Upper lobe of left lung (tissue), 6 donors: ENCODE data around the gene OR13C4. TPM values are rescaled to one million over a fixed set of nuclear protein-coding genes. Genes with fewer than 3 reads are reported as not detected.

Experiments used
- ATAC-seq, 2 donors: fragments of 200-7000 bp; cut with Tn5 transposase; one replicate each; pipeline ENCODE4 v1.9.1; 2022; ENCODE audit warnings: mild to moderate bottlenecking in 2 of 2, moderate library complexity in 2 of 2; ENCODE audit not compliant: low FRiP score in 2 of 2
- DNase-seq, 2 donors: peaks; one replicate each; pipeline ENCODE4 v3.0.0-alpha.2; 2019 to 2020
- H3K27ac ChIP-seq, 4 donors: fragments of 200-600 bp; sonication (generic); one replicate each; pipeline ENCODE4 v1.5.1; 2016 to 2019
- H3K27me3 ChIP-seq, 4 donors: fragments of 200-600 bp; sonication (generic); one replicate each; pipeline ENCODE4 v1.5.1; 2017 to 2019
- H3K36me3 ChIP-seq, 4 donors: fragments of 200-600 bp; sonication (generic); one replicate each; pipeline ENCODE4 v1.5.1; 2016 to 2019
- H3K4me1 ChIP-seq, 4 donors: fragments of 200-600 bp; sonication (generic); one replicate each; pipeline ENCODE4 v1.5.1; 2018 to 2019
- H3K4me3 ChIP-seq, 4 donors: fragments of 200-600 bp; sonication (generic); one replicate each; pipeline ENCODE4 v1.5.1; 2017 to 2019; ENCODE audit warnings: mild to moderate bottlenecking in 2 of 4, moderate library complexity in 1 of 4
- H3K9me3 ChIP-seq, 4 donors: fragments of 200-600 bp; sonication (generic); one replicate each; pipeline ENCODE4 v1.5.1; 2018 to 2019
- EP300 ChIP-seq, 4 donors: sonication (generic); formaldehyde crosslinking; IDR thresholded peaks; one replicate each; pipeline ENCODE4 v1.5.1; 2017; ENCODE audit warnings: antibody characterized with exemption in 4 of 4, control low read depth in 2 of 4
- POLR2A ChIP-seq, 4 donors: fragments of 450-650 bp; IDR thresholded peaks; one replicate each; pipeline ENCODE4 v1.5.1; 2016 to 2017; ENCODE audit warnings: antibody characterized with exemption in 4 of 4, mild to moderate bottlenecking in 2 of 4
- POLR2AphosphoS5 ChIP-seq, 2 donors: sonication (generic); formaldehyde crosslinking; IDR thresholded peaks; one replicate each; pipeline ENCODE4 v1.5.1; 2017; ENCODE audit warnings: antibody characterized with exemption in 2 of 2
- WGBS, 2 donors: methylation state at CpG; one replicate each; pipeline ENCODE4 v1.1.5; 2017 to 2018; 5-methylcytosine and 5-hydroxymethylcytosine counted together
- total RNA-seq, 6 donors: library from RNA; depleted of rRNA in 4 of 6; stranded (reverse); fragments of >200 nt in 4 of 6; gene quantifications; one replicate each; pipeline versions ENCODE4 v1.1.0 to v1.2.1, GENCODE V29; 2016 to 2021
- TF ChIP-seq, protein P1 (sequence below), 6 experiments: fragments of 450-650 bp in 4 of 6; fragments of 200-600 bp in 2 of 6; sonication (generic) in 2 of 6; IDR thresholded peaks; one replicate each; pipeline ENCODE4 v1.5.1; 2016 to 2019; ENCODE audit warnings: antibody characterized with exemption in 6 of 6
- donor health status: DM: no; HTN: no; CAD: no; lungs with moderate emphysema.
- donor health status: DM: no; HTN: yes; CAD: no; lungs with severe emphysema.

Gene OR13C4
- not detected for total RNA-seq

DNA sequence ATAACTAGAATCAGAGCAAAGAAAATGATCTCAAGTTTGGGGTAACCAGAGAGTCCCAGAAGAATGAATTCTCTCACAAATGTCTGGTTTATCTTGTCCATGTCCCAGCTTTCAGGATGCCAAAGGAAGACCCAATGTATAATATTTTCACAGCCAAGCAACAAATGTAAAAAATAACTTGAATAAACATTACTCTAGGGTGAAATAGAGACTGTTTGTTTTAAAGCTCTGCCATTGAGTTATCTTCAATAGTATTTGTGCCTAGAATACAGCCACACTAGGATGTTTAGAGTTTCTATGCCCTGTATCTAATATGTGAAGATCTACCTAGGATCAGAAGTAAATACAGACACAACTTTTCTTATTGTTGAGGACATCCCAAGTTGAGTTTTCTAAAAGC is at the start of gene OR13C4:
Gene OR13C4, minus strand, starts transcription at position 101 of the 400 bp plus-strand sequence. Its CDS starts 0 bp downstream, at position 101.
- H3K36me3 ChIP-seq = no peaks in the 10 kb centered on the region
- no peaks in the 10 kb centered on the region for H3K9me3 ChIP-seq
- no peak within 1 kb of the TSS for H3K4me3 ChIP-seq
- DNase-seq (no peak), ATAC-seq (no peak)
- no peaks in the 10 kb centered on the region for H3K4me1 ChIP-seq
- no peak for TF ChIP-seq POLR2A (IDR thresholded peaks at IDR 0.05)
- no peaks in the 10 kb centered on the region for H3K27me3 ChIP-seq
- no peak within 1 kb of the TSS for H3K27ac ChIP-seq

DNA sequence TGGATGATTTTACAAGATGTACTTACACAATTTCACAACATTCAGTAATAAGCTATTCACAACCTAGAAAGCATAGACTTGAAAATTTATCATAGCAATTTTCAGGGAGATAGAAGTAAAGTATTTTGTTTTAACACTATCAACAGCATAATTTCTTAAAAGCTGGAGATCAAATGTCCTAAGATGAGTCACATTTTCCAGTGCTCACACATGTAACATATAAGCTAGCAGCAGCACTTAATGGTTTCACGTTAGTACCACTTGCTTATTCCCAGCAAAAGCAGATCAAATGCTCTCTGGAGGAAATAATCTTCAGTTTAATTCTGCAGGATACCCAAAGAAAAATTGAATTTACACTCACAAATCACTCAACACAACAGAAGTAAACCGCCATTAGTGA is 48.4 kb upstream of the OR13C4 start:
- Histone ChIP-seq H3K27me3 (no peaks in the 10 kb centered on the region), H3K4me1 (no peaks in the 10 kb centered on the region), H3K9me3 (peaks cover 0 to 7% (median 2%) of the 10 kb centered on the region in 4 donors), H3K36me3 (no peaks in the 10 kb centered on the region), H3K4me3 (no peak overlapping the region), H3K27ac (no peak overlapping the region)
- no peak for TF ChIP-seq EP300 (IDR thresholded peaks at IDR 0.05)
- no peak for TF ChIP-seq POLR2AphosphoS5 (IDR thresholded peaks at IDR 0.05)
- TF ChIP-seq, protein P1, sequence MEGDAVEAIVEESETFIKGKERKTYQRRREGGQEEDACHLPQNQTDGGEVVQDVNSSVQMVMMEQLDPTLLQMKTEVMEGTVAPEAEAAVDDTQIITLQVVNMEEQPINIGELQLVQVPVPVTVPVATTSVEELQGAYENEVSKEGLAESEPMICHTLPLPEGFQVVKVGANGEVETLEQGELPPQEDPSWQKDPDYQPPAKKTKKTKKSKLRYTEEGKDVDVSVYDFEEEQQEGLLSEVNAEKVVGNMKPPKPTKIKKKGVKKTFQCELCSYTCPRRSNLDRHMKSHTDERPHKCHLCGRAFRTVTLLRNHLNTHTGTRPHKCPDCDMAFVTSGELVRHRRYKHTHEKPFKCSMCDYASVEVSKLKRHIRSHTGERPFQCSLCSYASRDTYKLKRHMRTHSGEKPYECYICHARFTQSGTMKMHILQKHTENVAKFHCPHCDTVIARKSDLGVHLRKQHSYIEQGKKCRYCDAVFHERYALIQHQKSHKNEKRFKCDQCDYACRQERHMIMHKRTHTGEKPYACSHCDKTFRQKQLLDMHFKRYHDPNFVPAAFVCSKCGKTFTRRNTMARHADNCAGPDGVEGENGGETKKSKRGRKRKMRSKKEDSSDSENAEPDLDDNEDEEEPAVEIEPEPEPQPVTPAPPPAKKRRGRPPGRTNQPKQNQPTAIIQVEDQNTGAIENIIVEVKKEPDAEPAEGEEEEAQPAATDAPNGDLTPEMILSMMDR (IDR thresholded peaks at IDR 0.05) = no peak
- DNase-seq = no peak
- 75 to 79% methylated on average over 2 of the region's 2 CpGs for WGBS, 2 donors
- ATAC-seq = no peak

DNA sequence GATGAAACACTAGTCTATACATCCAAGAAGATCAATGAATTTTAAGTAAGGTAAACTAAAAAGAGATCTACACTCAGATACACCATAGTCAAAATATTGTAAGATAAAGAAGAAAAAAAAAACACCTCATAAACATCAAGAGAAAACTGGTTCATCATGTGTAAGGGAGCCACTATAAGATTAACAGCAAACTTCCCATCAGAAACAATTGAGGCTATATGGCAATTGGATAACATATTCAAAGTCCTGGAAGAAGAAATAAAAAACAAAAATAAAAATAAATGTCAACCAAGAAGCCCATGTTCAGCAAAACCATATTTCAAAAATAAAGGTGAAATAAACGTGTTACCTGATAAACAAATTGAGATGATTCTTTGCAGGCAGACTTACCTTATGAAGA is 45.6 kb upstream of the OR13C4 start:
- 59 to 70% methylated on average over 1 of the region's 1 CpG for WGBS, 2 donors

DNA sequence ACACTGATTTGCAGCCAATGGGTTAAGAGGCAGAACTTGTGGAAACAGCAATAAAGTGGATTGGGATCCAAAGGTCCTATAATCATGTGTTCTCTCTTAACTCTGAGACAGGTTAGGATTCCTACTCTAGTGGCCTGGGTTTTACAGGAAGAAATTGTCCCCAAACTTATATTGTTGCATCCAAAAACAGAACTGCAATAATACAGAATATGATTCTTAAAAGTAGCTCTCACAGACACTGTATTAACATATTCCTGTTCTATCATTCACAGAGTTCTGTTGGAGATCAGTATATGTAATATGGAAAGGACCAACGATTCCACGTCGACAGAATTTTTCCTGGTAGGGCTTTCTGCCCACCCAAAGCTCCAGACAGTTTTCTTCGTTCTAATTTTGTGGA is 41.9 kb upstream of the OR13C4 start, which contains the start of gene OR13C8:
Gene OR13C8, plus strand, starts transcription at position 301 of the 400 bp plus-strand sequence. Its CDS starts 0 bp downstream, at position 301.
- no peaks in the 10 kb centered on the region for H3K4me1 ChIP-seq
- no peaks in the 10 kb centered on the region for H3K36me3 ChIP-seq
- DNase-seq (no peak), ATAC-seq (no peak)
- 90 to 91% methylated on average over 4 of the region's 4 CpGs for WGBS, 2 donors
- H3K9me3 ChIP-seq = peaks cover 0 to 7% (median 2%) of the 10 kb centered on the region in 4 donors
- no peak for TF ChIP-seq EP300 (IDR thresholded peaks at IDR 0.05)
- no peak for TF ChIP-seq POLR2AphosphoS5 (IDR thresholded peaks at IDR 0.05)
- TF ChIP-seq POLR2A (IDR thresholded peaks at IDR 0.05) = no peak
- TF ChIP-seq, protein P1 (IDR thresholded peaks at IDR 0.05) = no peak
- H3K27ac ChIP-seq = no peak within 1 kb of the TSS
- H3K27me3 ChIP-seq = no peaks in the 10 kb centered on the region
- no peak within 1 kb of the TSS for H3K4me3 ChIP-seq

More for the DNA sequence above, 45.6 kb upstream of the OR13C4 start:
- Histone ChIP-seq H3K4me1 (no peaks in the 10 kb centered on the region), H3K9me3 (peaks cover 0 to 7% (median 2%) of the 10 kb centered on the region in 4 donors), H3K27ac (no peak overlapping the region), H3K36me3 (no peaks in the 10 kb centered on the region), H3K27me3 (no peaks in the 10 kb centered on the region), H3K4me3 (no peak overlapping the region)
- no peak for DNase-seq
- TF ChIP-seq, protein P1 (IDR thresholded peaks at IDR 0.05) = no peak
- TF ChIP-seq POLR2AphosphoS5 (IDR thresholded peaks at IDR 0.05) (no peak), POLR2A (IDR thresholded peaks at IDR 0.05) (no peak), EP300 (IDR thresholded peaks at IDR 0.05) (no peak)
- no peak for ATAC-seq

DNA sequence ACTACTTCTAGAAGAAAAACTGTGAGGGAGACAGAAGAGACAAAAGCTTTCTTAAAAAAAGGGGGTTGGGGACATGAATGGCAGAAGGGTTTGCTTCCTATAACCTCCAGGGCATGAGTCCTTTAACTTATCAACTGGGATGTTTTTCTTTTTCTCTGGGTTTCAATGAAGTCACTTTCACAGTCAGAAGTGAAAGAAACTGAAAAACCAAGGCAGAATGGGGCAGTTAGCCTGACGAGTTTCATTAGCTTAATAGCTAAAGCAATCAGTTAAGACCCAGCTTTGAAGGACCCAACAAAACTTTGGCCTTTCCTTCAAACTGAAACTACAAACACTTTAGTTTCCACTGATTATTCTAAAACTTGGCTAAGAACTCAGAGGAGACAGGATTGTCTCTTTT is 37.3 kb upstream of the OR13C4 start:
- ATAC-seq (no peak), DNase-seq (no peak)
- Histone ChIP-seq H3K27ac (no peak overlapping the region), H3K36me3 (no peaks in the 10 kb centered on the region), H3K27me3 (no peaks in the 10 kb centered on the region), H3K9me3 (no peaks in the 10 kb centered on the region), H3K4me3 (no peak overlapping the region), H3K4me1 (no peaks in the 10 kb centered on the region)
- WGBS, 2 donors = 72 to 76% methylated on average over 1 of the region's 1 CpG
- no peak for TF ChIP-seq POLR2A (IDR thresholded peaks at IDR 0.05)
- TF ChIP-seq POLR2AphosphoS5 (IDR thresholded peaks at IDR 0.05) = no peak
- TF ChIP-seq, protein P1 (IDR thresholded peaks at IDR 0.05) = no peak
- TF ChIP-seq EP300 (IDR thresholded peaks at IDR 0.05) = no peak
